GM23248 (cell line): Measurements from ENCODE around the gene ERC1. TPM values are rescaled to one million over a fixed set of nuclear protein-coding genes. Genes with fewer than 3 reads are reported as not detected.

Source experiments
- DNase-seq: peaks from one replicate; pipeline ENCODE4 v3.0.0-alpha.2; 2015
- H2AFZ ChIP-seq: fragments of 200-600 bp; sonication (generic); 2 replicates; pipeline ENCODE4 v1.6.1; 2016; ENCODE audit warnings: antibody characterized with exemption
- H3F3A ChIP-seq: fragments of 200-600 bp; sonication (generic); 2 replicates; pipeline ENCODE4 v1.6.1; 2016; ENCODE audit warnings: mild to moderate bottlenecking, antibody characterized with exemption, mixed run types; ENCODE audit not compliant: insufficient read depth
- H3K27ac ChIP-seq: fragments of 200-600 bp; sonication (generic); 2 replicates; pipeline ENCODE4 v1.5.1; 2016; ENCODE audit warnings: mild to moderate bottlenecking
- H3K27me3 ChIP-seq: fragments of 200-600 bp; sonication (generic); replicated peaks from 2 replicates; pipeline ENCODE4 v1.6.1; 2016; ENCODE audit warnings: mild to moderate bottlenecking; ENCODE audit not compliant: insufficient read depth
- H3K36me3 ChIP-seq: fragments of 200-600 bp; sonication (generic); 2 replicates; pipeline ENCODE4 v1.6.1; 2016; ENCODE audit warnings: low read depth, mild to moderate bottlenecking
- H3K4me1 ChIP-seq: fragments of 200-600 bp; sonication (generic); 2 replicates; pipeline ENCODE4 v1.6.1; 2016; ENCODE audit warnings: mild to moderate bottlenecking; ENCODE audit not compliant: insufficient read depth
- H3K4me2 ChIP-seq: fragments of 200-600 bp; sonication (generic); one replicate; pipeline ENCODE4 v1.6.1; 2016; ENCODE audit warnings: mild to moderate bottlenecking; ENCODE audit not compliant: unreplicated experiment
- H3K4me3 ChIP-seq: fragments of 200-600 bp; sonication (generic); 2 replicates; pipeline ENCODE4 v1.5.1; 2016; ENCODE audit warnings: mild to moderate bottlenecking
- H3K79me2 ChIP-seq: fragments of 200-600 bp; sonication (generic); 2 replicates; pipeline ENCODE4 v1.6.1; 2016; ENCODE audit warnings: mild to moderate bottlenecking; ENCODE audit not compliant: insufficient read depth
- H3K9ac ChIP-seq: fragments of 200-600 bp; sonication (generic); 2 replicates; pipeline ENCODE4 v1.6.1; 2016; ENCODE audit warnings: mild to moderate bottlenecking
- H3K9me2 ChIP-seq: fragments of 200-600 bp; sonication (generic); 2 replicates; pipeline ENCODE4 v1.6.1; 2016; ENCODE audit warnings: mixed run types, mild to moderate bottlenecking, moderate library complexity; ENCODE audit not compliant: insufficient read depth
- H3K9me3 ChIP-seq: fragments of 200-600 bp; sonication (generic); one replicate; pipeline ENCODE4 v1.6.1; 2017; ENCODE audit warnings: low read depth
- H4K20me1 ChIP-seq: fragments of 200-600 bp; sonication (generic); 2 replicates; pipeline ENCODE4 v1.6.0; 2016; ENCODE audit not compliant: insufficient read depth
- EZH2 ChIP-seq: fragments of 200-600 bp; sonication (generic); IDR thresholded peaks from 2 replicates; pipeline ENCODE4 v1.6.1; 2018; ENCODE audit warnings: antibody characterized with exemption, mild to moderate bottlenecking; ENCODE audit not compliant: insufficient read depth, poor library complexity, severe bottlenecking
- EZH2phosphoT487 ChIP-seq: fragments of 200-600 bp; sonication (generic); IDR thresholded peaks from 2 replicates; pipeline ENCODE4 v1.6.1; 2018; ENCODE audit warnings: antibody characterized with exemption, moderate library complexity, mild to moderate bottlenecking, low read depth; ENCODE audit not compliant: insufficient read depth
- WGBS, 2 experiments: methylation state at CpG; one replicate each; pipeline ENCODE4 v1.1.6; 2015 to 2017; ENCODE audit warnings: low lambda C conversion rate in 2 of 2, low coverage in 1 of 2; ENCODE audit errors: missing lambda C conversion rate in 2 of 2; 5-methylcytosine and 5-hydroxymethylcytosine counted together
- in situ Hi-C: fragments of 300-500 bp; cut with MboI; formaldehyde crosslinking; loops from 2 replicates; pipeline ENCODE4 v1.15.0; 2020
- polyA plus RNA-seq: library from polyadenylated mRNA; unstranded; fragments of >200 nt; fragmentation: Nextera tagmentation; extraction: Ambion mirVana; gene quantifications from 2 replicates; pipeline ENCODE4 v1.2.1, GENCODE V29; 2016
- total RNA-seq: library from RNA; depleted of rRNA; stranded (reverse); fragments of >200 nt; shearing (Covaris generic); gene quantifications from 2 replicates; pipeline ENCODE4 v1.2.3, GENCODE V29; 2014

ERC1 gene
- total and polyA plus RNA-seq, 2 experiments from 2014 or later = 21.5 to 23.3 TPM

- no peak for DNase-seq
- H2AFZ ChIP-seq = no peak overlapping the region
- TF ChIP-seq EZH2phosphoT487 (no peak), EZH2 (no peak)
- no peaks in the 10 kb centered on the region for H3K27me3 ChIP-seq
- no peaks in the 10 kb centered on the region for H3K9me3 ChIP-seq
- peaks cover 16% of the 10 kb centered on the region for H3F3A ChIP-seq
- in situ Hi-C loops = no loop called here
- H3K79me2 ChIP-seq = no peaks in the 10 kb centered on the region
- H3K4me2 ChIP-seq = no peak overlapping the region
- no peaks in the 10 kb centered on the region for H3K9me2 ChIP-seq
- no peak overlapping the region for H3K27ac ChIP-seq
- no peak overlapping the region for H3K4me3 ChIP-seq
- no peaks in the 10 kb centered on the region for H4K20me1 ChIP-seq
- no peaks in the 10 kb centered on the region; the same call in 1 of the 2 replicates for H3K36me3 ChIP-seq
- H3K4me1 ChIP-seq = peaks cover 22% of the 10 kb centered on the region
- WGBS, 2 experiments = 94 to 95% methylated on average over 7 of the region's 7 CpGs
- no peak overlapping the region for H3K9ac ChIP-seq
Measured at GRCh38 chr12:1494856-1495255, 503.8 kb downstream of the ERC1 start.

GRCh38 chr12:1496162-1496900 lies 505.3 kb downstream of the ERC1 start:
- H3F3A ChIP-seq = peaks cover 16% of the 10 kb centered on the region
- H4K20me1 ChIP-seq = no peaks in the 10 kb centered on the region
- H3K9me3 ChIP-seq = no peaks in the 10 kb centered on the region
- no peaks in the 10 kb centered on the region for H3K27me3 ChIP-seq
- peaks cover 28% of the 10 kb centered on the region for H3K4me1 ChIP-seq
- WGBS, 2 experiments = 10 to 12% methylated on average over 23 of the region's 23 CpGs
- peak overlapping the region; percentile 77 for H3K27ac ChIP-seq
- no peaks in the 10 kb centered on the region; the same call in 1 of the 2 replicates for H3K36me3 ChIP-seq
- H2AFZ ChIP-seq = peak overlapping the region; percentile 75
- in situ Hi-C loops = no loop called here
- TF ChIP-seq EZH2phosphoT487 (no peak), EZH2 (no peak)
- peak overlapping the region; percentile 83 for H3K4me2 ChIP-seq
- H3K79me2 ChIP-seq = no peaks in the 10 kb centered on the region
- DNase-seq = peak; percentile 74
- H3K9me2 ChIP-seq = no peaks in the 10 kb centered on the region
- peak overlapping the region; percentile 63 for H3K4me3 ChIP-seq
- peak overlapping the region; percentile 69 for H3K9ac ChIP-seq

- H3K9me2 ChIP-seq = no peaks in the 10 kb centered on the region
- H3K27me3 ChIP-seq = no peaks in the 10 kb centered on the region
- H3K27ac ChIP-seq = peak overlapping the region; percentile 77
- no peaks in the 10 kb centered on the region for H4K20me1 ChIP-seq
- no peaks in the 10 kb centered on the region for H3K9me3 ChIP-seq
- H3K4me2 ChIP-seq = peak overlapping the region; percentile 83
- DNase-seq = no peak
- H3K36me3 ChIP-seq = no peaks in the 10 kb centered on the region
- in situ Hi-C loops = no loop called here
- no peak overlapping the region for H3K4me3 ChIP-seq
- H3K4me1 ChIP-seq = peaks cover 28% of the 10 kb centered on the region
- H2AFZ ChIP-seq = peak overlapping the region; percentile 75; the same call in 1 of the 2 replicates
- WGBS, 2 experiments = 95 to 96% methylated on average over 4 of the region's 4 CpGs
- no peaks in the 10 kb centered on the region for H3K79me2 ChIP-seq
- peak overlapping the region; percentile 69 for H3K9ac ChIP-seq
- TF ChIP-seq EZH2phosphoT487 (no peak), EZH2 (no peak)
- peaks cover 16% of the 10 kb centered on the region for H3F3A ChIP-seq
Measured at GRCh38 chr12:1497161-1497560, 506.1 kb downstream of the ERC1 start.

- TF ChIP-seq EZH2 = no peak
- TF ChIP-seq EZH2phosphoT487 = no peak
- no peaks in the 10 kb centered on the region for H3K27me3 ChIP-seq
- no peak overlapping the region for H3K4me3 ChIP-seq
- no peak for DNase-seq
- WGBS, 2 experiments = 80 to 81% methylated on average over 14 to 18 of the region's 18 CpGs
- no peaks in the 10 kb centered on the region for H3K9me3 ChIP-seq
- H3K9me2 ChIP-seq = no peaks in the 10 kb centered on the region
- H3F3A ChIP-seq = peaks cover 16% of the 10 kb centered on the region
- H3K9ac ChIP-seq = no peak overlapping the region
- peaks cover 28% of the 10 kb centered on the region for H3K4me1 ChIP-seq
- H4K20me1 ChIP-seq = no peaks in the 10 kb centered on the region
- no peak overlapping the region for H3K4me2 ChIP-seq
- H3K79me2 ChIP-seq = no peaks in the 10 kb centered on the region
- in situ Hi-C loops = no loop called here
- H3K36me3 ChIP-seq = no peaks in the 10 kb centered on the region
- H3K27ac ChIP-seq = no peak overlapping the region
- H2AFZ ChIP-seq = no peak overlapping the region
Measured at GRCh38 chr12:1498199-1498740, 507.2 kb downstream of the ERC1 start.
